Esophagus (tissue), 2 donors: ENCODE results near the gene ADARB2. TPM values are rescaled to one million over a fixed set of nuclear protein-coding genes. Genes with fewer than 3 reads are reported as not detected.

Experiments
- H3K27ac ChIP-seq, 2 donors: one replicate each; pipeline ENCODE4 v1.5.1; 2013; ENCODE audit warnings: low read depth in 2 of 2, mild to moderate bottlenecking in 2 of 2, inconsistent platforms in 1 of 2, low read length in 1 of 2, moderate library complexity in 1 of 2
- H3K27me3 ChIP-seq, 2 donors: one replicate each; pipeline ENCODE4 v1.6.1; 2013; ENCODE audit warnings: low read length in 2 of 2, control low read depth in 1 of 2, mild to moderate bottlenecking in 1 of 2; ENCODE audit not compliant: insufficient read depth in 2 of 2, control insufficient read depth in 1 of 2
- H3K36me3 ChIP-seq, 2 donors: one replicate each; pipeline ENCODE4 v1.6.1; 2013; ENCODE audit warnings: low read length in 1 of 2; ENCODE audit not compliant: control insufficient read depth in 2 of 2, insufficient read depth in 2 of 2
- H3K4me1 ChIP-seq, 2 donors: one replicate each; pipeline ENCODE4 v1.6.1; 2013; ENCODE audit warnings: low read length in 1 of 2; ENCODE audit not compliant: control insufficient read depth in 2 of 2, insufficient read depth in 2 of 2
- H3K4me3 ChIP-seq, 2 donors: one replicate each; pipeline ENCODE4 v1.5.1; 2013; ENCODE audit warnings: low read length in 2 of 2, mild to moderate bottlenecking in 2 of 2, low read depth in 1 of 2, moderate library complexity in 1 of 2
- H3K9me3 ChIP-seq, 2 donors: one replicate each; pipeline ENCODE4 v1.6.1; 2013; ENCODE audit warnings: mild to moderate bottlenecking in 2 of 2, low read depth in 1 of 2, low read length in 1 of 2, moderate library complexity in 1 of 2; ENCODE audit not compliant: control insufficient read depth in 2 of 2, insufficient read depth in 1 of 2
- WGBS, 2 donors: extraction: QIAGEN DNeasy Blood & Tissue Kit; methylation state at CpG; one replicate each; pipeline ENCODE4 v1.1.7; 2013; 5-methylcytosine and 5-hydroxymethylcytosine counted together
- polyA plus RNA-seq, 2 donors: library from polyadenylated mRNA; stranded (reverse); fragments of 200-250 nt; gene quantifications; one replicate each; pipeline ENCODE4 v1.2.3, GENCODE V29; 2013
- donor health status: healthy with polysubstance abuse.
- donor health status: Bipolar disorder and iron deficiency.

Gene ADARB2
- polyA plus RNA-seq, 2 donors, result 0.33 to 0.65 TPM

- H3K36me3 ChIP-seq, result no peaks in the 10 kb centered on the region
- peaks cover 0 to 2% of the 10 kb centered on the region in 2 donors for H3K9me3 ChIP-seq
- H3K4me1 ChIP-seq, result no peaks in the 10 kb centered on the region
- WGBS, 2 donors, result 86 to 87% methylated on average over 29 of the region's 29 CpGs
- H3K27ac ChIP-seq, result no peak overlapping the region
- H3K4me3 ChIP-seq, result no peak overlapping the region
- no peaks in the 10 kb centered on the region for H3K27me3 ChIP-seq
Observed at GRCh38 chr10:1567742-1568495, 169.4 kb downstream of the ADARB2 start.

DNA sequence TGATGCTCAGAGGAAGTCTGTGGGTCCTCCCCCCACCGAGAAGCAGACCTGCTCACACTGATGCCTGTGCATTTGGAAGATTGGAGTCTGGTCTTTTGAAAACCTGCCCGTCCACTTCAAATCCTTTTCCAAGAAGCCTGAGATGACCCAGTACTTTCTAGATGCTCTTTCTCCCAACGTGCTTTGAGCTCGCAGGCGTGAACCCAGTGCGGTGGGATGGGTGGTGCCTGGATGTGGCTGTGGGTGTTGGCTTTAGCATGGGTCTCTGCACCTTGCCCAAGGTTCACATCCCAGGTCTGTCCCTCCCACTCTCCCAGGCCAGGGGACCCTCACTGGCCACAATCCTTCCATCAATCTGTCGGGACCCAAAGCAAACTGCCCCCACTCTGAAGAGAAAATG is 170.2 kb downstream of the ADARB2 start:
- 72 to 79% methylated on average over 7 of the region's 7 CpGs for WGBS, 2 donors
- H3K27ac ChIP-seq, result no peak overlapping the region
- H3K27me3 ChIP-seq, result no peaks in the 10 kb centered on the region
- H3K36me3 ChIP-seq, result no peaks in the 10 kb centered on the region
- no peak overlapping the region for H3K4me3 ChIP-seq
- H3K9me3 ChIP-seq, result peaks cover 0 to 2% of the 10 kb centered on the region in 2 donors
- no peaks in the 10 kb centered on the region for H3K4me1 ChIP-seq

- Histone ChIP-seq H3K4me3 (no peak overlapping the region), H3K36me3 (no peaks in the 10 kb centered on the region), H3K27me3 (peaks cover 0 to 3% of the 10 kb centered on the region in 2 donors), H3K4me1 (no peaks in the 10 kb centered on the region), H3K27ac (no peak overlapping the region), H3K9me3 (no peaks in the 10 kb centered on the region)
- 91 to 92% methylated on average over 11 of the region's 11 CpGs for WGBS, 2 donors
Observed at GRCh38 chr10:1564791-1565190, 172.5 kb downstream of the ADARB2 start.

DNA sequence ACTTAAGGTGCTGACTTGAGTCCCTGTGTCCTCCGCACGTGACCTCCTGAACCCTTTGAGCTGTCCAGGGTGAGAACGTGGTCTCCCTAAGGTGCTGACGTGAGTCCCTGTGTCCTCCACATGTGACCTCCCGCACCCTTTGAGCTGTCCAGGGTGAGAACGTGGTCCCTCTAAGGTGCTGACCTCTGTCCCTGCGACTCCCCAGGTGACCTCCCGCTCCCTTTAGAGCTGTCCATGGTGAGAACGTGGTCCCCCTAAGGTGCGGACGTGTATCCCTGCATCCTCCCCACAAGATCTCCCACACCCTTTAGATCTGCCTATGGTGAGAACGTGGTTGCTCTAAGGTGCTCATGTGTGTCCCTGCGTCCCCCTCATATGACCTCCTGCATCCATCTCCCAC is 174.3 kb downstream of the ADARB2 start:
- Histone ChIP-seq H3K4me1 (no peaks in the 10 kb centered on the region), H3K27ac (no peak overlapping the region), H3K27me3 (peaks cover 0 to 3% of the 10 kb centered on the region in 2 donors), H3K4me3 (no peak overlapping the region), H3K9me3 (no peaks in the 10 kb centered on the region), H3K36me3 (no peaks in the 10 kb centered on the region)
- WGBS, 2 donors, result 81 to 86% methylated on average over 13 of the region's 13 CpGs

DNA sequence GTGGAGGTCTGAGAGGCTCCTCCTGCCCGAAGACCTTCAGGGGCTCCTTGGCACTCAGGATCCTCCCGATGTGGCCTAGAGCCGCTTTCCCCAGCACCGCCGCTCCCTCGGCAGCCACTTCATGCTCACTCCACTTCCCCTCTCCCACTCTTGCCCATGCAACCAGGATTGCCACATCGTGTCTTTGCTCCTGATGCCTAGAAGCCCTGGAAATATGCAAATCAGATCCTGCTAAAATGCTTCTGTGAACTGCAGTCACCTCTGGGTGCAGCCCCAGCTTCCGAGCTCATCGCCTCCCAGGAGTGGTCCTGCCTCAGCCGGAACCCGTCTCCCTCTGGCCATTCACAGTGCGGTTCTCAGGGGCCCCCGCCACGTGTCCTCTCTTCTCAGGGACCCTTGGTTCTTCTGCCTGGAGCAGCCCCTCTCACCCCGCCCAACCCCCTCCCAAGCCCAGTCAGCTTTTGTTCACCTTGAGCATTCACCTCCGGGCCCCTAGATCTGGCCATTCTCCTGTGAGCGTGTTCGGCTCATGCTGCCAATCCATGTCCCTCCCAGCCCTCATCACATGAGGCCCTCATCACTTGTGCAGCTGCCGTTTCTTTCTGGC is 175.5 kb downstream of the ADARB2 start:
- peaks cover 0 to 3% of the 10 kb centered on the region in 2 donors for H3K27me3 ChIP-seq
- 80 to 84% methylated on average over 19 of the region's 19 CpGs for WGBS, 2 donors
- H3K9me3 ChIP-seq, result no peaks in the 10 kb centered on the region

DNA sequence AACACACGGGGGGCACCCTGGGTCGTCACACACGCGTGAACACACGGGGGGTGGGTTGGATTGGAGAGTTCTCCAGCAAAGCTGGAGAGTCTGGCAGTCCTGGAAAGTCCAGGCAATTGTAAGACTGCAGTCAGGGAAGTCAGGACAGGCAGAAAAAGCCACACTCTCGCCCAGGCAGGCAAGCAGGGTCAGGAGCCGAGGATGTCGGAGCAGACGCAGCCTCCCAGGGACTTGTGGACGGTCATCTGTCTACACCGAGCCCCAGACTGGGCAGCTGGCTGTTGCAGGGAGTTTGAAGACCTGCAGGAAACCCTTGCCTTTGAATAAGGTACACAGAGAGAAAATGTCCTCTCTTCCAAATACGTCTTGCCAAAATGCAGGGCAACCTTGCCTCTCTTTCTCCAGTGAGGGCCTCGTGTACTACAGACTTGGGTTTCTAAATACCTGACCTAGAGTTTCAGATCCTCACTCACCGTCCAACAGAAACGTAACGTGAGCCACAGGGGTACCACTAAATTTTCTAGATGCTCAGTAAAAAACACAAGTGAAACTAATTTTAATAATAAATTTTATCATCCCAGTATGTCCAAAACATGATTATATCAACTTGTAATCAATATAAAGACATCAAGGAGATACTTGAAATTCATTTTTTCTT is 176.7 kb downstream of the ADARB2 start:
- Histone ChIP-seq H3K4me3 (no peak overlapping the region), H3K9me3 (no peaks in the 10 kb centered on the region), H3K4me1 (no peaks in the 10 kb centered on the region), H3K27ac (no peak overlapping the region), H3K27me3 (peaks cover 0 to 3% of the 10 kb centered on the region in 2 donors), H3K36me3 (no peaks in the 10 kb centered on the region)
- WGBS, 2 donors, result 73 to 82% methylated on average over 16 of the region's 16 CpGs

More for the DNA sequence above, 175.5 kb downstream of the ADARB2 start:
- Histone ChIP-seq H3K4me3 (no peak overlapping the region), H3K4me1 (no peaks in the 10 kb centered on the region), H3K27ac (no peak overlapping the region), H3K36me3 (no peaks in the 10 kb centered on the region)

GRCh38 chr10:1559761-1560160 is 177.6 kb downstream of the ADARB2 start:
- WGBS, 2 donors, result 26 to 34% methylated on average over 11 of the region's 11 CpGs
- H3K4me1 ChIP-seq, result no peaks in the 10 kb centered on the region
- no peaks in the 10 kb centered on the region for H3K9me3 ChIP-seq
- no peak overlapping the region for H3K27ac ChIP-seq
- no peaks in the 10 kb centered on the region for H3K36me3 ChIP-seq
- H3K4me3 ChIP-seq, result no peak overlapping the region
- H3K27me3 ChIP-seq, result peaks cover 0 to 3% of the 10 kb centered on the region in 2 donors

- Histone ChIP-seq H3K27ac (no peak overlapping the region), H3K27me3 (peaks cover 0 to 3% of the 10 kb centered on the region in 2 donors), H3K36me3 (no peaks in the 10 kb centered on the region), H3K4me3 (no peak overlapping the region), H3K4me1 (no peaks in the 10 kb centered on the region), H3K9me3 (no peaks in the 10 kb centered on the region)
- WGBS, 2 donors, result 48 to 54% methylated on average over 14 of the region's 14 CpGs
Observed at GRCh38 chr10:1559311-1559710, 178.0 kb downstream of the ADARB2 start.

DNA sequence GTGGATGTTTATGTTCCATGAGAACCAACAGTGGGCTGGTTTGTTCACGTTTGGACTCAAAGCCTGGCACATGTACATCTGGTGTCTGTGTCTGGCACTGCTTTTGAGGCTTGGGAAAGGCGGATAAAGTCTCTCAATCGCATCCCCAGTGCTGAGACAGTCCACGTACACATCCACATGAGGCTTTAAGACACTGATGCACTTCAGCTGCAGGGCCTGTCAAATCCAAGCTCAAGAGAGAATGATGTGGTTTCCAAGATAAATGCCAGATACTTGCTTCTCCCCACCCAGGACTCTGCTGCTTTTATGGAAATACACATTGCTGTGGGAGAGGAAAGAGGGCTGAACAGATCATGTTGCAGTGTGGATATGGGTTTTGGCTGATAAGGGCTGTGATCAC is 178.4 kb downstream of the ADARB2 start:
- H3K36me3 ChIP-seq, result no peaks in the 10 kb centered on the region
- H3K4me3 ChIP-seq, result no peak overlapping the region
- no peak overlapping the region for H3K27ac ChIP-seq
- peaks cover 0 to 3% of the 10 kb centered on the region in 2 donors for H3K27me3 ChIP-seq
- WGBS, 2 donors, result 54 to 60% methylated on average over 4 of the region's 4 CpGs
- no peaks in the 10 kb centered on the region for H3K9me3 ChIP-seq
- no peaks in the 10 kb centered on the region for H3K4me1 ChIP-seq
